Measurements from ENCODE around the gene KRT75.

- TF ChIP-seq EGR1 (IDR thresholded peaks at IDR 0.05) (no peak), EP300 (IDR thresholded peaks at IDR 0.05; ENCODE audit: borderline replicate concordance) (no peak), FOXM1 (IDR thresholded peaks at IDR 0.05; ENCODE audit: borderline replicate concordance, low read depth) (no peak), CREB1 (IDR thresholded peaks at IDR 0.05; ENCODE audit: low read depth) (no peak), REST (IDR thresholded peaks at IDR 0.05; ENCODE audit: low read depth) (no peak)
Observed at GRCh38 chr12:52474212-52474611, 40.0 kb upstream of the KRT75 start.

Measured in Ishikawa (cell line).